Fibroblast of peridontal ligament (primary cell): Measurements from ENCODE around the gene SEC23IP.
"Not testable (repeated sequence)": the region's sequence is repeated elsewhere in the genome, so short reads cannot be mapped to it uniquely, and the experiment has no call there.

Source experiments
- DNase-seq: peaks from one replicate; pipeline ENCODE4 v3.0.0-alpha.2; 2010; ENCODE audit errors: extremely low read depth

The SEC23IP gene

DNA sequence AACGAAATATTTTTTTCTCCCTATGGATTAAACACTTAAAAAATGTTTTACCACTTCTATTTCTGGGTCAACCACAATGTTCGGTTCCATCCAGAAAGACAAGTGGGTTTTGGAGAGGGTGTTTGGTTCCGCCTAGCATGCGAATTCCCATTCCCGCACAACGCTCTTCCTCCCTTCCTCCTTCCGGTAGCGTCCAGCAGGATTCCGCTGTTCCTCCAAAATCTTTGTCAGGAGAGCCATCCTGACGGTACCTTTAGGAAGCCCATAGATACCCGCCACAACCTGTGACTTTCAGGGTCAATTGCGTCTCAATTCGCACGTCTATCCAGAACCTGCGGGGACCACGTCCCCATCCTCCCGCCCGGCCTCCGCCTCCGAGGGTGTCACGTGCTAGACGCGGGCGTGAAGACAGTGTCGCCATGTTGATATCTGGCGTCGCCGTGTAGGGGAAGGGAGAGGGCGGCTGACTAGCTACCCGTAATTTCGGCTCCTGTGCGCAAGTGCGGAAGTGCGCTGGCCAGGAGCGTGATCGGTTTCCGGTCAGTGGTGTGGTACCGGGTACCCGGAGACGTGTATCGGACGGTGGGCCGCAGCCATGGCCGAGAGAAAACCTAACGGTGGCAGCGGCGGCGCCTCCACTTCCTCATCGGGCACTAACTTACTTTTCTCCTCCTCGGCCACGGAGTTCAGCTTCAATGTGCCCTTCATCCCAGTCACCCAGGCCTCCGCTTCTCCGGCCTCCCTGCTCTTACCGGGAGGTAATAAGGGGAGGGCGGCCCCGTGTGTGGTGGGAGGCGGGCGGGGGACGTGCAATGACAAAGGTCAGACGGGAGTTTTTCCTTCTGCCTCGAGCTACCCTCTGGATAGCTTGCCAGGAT, at the start of gene SEC23IP:
Gene SEC23IP, plus strand, starts transcription at position 543 of the 878 bp plus-strand sequence. Its CDS starts 53 bp downstream, at position 596.
- peak; percentile 95 for DNase-seq

DNA sequence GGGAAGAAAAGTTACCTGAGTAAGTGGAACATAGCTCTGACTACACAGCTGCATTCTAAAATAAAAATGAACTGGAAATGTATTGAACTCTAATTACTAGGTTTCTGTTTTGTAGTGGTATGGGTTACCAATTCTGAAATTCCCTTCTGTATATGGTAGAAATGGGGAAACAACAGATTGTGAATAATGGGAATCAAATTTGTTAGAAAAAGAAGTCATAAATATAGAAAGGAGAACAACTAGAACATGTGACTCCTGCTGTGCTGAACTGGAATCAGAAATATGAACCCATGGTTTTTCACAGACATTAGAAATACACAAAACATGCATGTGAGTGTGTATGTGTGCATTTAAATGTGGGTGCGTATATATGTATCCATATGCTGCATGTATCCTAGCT, 46.9 kb upstream of the SEC23IP start:
- DNase-seq, result no peak

DNA sequence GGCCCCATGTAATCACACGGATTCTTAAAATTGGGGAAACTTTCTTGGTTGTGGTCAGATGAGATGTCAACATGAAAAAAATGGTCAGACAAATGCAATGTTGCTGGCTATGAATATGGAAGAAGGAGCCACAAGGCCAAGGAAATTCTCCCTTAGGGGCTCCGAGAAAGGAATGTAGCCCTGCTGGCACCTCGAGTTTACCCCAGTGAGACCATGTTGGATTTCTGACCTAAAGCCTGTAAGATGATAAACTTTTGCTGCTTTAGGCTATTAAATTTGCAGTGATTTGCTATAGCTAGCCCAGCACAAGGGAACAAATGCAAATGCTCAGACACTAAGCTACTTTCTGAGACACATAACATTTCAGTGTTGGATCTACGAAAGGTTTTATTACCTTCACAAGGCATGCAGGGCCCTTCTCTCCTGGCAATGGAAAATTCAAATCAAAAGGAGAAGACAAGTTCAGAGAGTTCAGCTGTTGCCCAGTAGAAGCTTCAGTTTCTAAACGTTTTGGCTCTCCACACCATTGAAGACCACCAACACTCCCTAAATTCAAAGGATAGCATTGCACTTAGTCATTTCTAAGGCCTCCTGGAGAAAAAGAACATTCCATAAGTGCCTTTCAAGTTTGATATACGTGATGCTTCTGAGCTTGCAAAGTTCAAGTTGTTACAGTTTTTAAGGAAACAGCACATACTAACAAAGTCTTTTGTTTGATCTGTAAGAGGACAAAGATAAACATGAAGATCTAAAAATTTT, 43.3 kb upstream of the SEC23IP start:
- peak; percentile 56 for DNase-seq

DNA sequence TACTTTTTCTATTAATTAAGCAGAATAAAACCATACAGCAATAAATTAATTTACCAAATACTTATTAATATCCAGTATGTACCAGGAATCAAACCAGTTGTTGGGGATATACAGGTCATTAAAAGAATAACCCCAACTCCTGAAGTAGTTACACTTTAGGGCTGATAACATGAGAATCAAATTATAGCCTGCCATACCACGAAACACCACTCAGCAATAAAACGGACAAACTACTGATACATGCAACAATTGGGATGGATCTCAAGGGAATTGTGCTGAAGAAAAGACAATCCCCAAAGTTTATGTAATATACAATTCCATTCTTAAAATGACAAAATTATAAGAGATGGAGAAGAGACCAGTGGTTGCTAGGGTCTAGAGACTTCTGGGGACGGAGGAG, 42.6 kb upstream of the SEC23IP start:
- DNase-seq, result no peak

DNA sequence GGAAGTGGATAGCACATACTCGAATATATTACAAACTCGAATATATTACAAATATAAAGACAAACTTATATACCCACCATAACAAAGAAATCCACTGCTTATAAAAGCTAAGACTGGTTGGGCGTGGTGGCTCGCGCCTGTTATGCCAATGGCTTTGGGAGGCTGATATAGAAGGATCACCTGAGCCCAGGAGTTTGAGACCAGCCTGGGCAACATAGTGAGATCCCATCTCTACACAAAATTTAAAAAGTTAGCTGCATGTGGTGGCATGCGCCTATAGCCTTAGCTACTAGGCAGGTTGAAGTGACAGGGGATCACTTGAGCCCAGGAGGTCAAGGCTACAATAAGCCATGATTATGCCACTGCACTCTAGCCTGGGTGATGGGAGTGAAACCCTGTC, 40.3 kb upstream of the SEC23IP start:
- DNase-seq, result no peak

DNA sequence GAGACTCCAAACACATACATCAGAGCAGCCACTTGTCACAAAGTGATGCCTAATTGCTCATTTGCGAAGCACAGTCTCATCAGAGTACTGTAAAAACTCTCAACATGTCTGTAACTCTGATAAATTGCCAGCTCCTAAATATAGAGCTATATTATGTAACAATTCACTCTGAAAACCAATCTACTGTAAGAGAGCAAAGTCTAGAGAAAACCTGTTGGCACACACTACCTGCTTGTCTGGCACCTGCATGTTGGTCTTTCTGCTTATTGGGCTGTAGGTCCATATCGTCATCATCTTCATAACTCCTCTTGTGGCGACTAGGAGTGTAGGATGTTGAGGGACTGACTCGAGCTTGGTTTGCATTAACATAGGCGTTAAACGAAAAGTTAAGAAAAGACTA, 39.7 kb upstream of the SEC23IP start:
- no peak for DNase-seq

DNA sequence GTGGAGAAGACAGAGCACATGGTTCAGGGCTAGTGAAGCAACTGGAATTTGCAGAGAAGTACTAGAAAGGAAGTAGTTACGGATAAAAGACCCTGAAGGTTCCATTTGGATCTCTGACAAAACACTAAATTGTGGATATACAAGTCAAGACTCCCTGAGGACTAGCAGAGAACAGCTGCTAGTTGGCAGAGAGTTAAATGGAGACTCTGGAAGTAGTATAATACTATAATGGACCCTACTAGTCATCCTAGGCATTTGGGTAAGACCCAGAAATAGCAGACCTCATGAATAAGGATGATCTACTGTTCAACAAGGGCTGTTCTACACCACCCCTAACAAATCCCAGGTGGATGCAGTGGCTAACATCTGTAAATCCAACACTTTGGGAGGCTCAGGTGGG, 39.0 kb upstream of the SEC23IP start:
- peak; percentile 35 for DNase-seq

DNA sequence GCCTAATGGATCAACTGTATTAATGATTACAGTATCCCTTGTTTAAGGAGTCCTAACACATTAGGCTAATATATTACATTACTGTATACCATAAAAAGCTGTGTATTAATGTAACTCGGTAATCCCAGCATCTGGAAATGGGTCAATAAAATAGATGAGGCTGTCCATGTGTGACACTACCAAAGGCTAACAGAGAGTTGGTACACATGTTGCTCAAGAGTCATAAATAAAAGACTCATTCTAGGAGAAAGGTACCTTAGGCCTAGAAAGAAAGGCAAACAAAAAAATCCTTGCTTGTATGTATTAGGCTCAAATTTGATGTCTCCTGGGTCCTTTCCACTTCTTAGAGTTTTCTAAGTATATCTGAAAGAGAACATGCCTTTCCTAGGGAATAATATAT, 34.5 kb upstream of the SEC23IP start:
- DNase-seq, result no peak

DNA sequence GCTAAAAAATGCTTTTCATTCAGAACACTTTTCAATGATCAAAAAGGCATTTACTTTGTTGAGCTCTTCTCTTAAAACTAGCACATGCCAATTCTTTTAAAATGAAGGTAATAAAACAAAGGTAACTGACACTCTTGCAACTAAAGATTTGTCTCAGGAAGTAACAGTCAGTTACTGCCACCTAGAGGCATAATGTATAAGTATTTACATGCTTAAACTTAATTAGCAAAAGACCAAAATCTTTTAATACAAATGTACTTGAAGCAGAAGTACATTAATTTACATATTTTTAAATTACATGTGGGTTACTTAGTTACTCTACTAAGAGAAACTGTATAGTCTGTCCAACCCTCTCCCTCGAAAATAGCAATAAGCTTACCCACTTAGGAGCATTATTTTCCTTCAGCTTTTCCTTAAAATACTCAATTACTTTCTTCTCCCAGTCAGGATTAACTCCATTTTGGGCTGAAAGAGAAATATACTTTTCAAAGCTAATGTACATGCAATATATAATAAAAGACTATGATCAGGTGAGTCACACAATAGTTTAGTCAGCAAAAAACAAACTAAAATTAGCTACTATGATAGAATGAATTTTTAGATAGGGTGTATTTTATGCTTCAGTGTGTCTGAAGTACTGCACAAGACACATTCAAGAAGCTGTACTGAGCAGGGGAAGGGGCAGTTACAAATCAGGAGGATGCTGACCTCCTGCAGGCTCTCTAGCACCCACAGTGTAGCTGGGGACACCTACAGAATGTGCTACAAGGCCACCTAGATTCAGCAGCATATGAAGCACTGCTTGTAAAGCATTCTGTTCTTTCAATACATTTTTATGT, 32.9 kb upstream of the SEC23IP start:
- peak; percentile 79 for DNase-seq

DNA sequence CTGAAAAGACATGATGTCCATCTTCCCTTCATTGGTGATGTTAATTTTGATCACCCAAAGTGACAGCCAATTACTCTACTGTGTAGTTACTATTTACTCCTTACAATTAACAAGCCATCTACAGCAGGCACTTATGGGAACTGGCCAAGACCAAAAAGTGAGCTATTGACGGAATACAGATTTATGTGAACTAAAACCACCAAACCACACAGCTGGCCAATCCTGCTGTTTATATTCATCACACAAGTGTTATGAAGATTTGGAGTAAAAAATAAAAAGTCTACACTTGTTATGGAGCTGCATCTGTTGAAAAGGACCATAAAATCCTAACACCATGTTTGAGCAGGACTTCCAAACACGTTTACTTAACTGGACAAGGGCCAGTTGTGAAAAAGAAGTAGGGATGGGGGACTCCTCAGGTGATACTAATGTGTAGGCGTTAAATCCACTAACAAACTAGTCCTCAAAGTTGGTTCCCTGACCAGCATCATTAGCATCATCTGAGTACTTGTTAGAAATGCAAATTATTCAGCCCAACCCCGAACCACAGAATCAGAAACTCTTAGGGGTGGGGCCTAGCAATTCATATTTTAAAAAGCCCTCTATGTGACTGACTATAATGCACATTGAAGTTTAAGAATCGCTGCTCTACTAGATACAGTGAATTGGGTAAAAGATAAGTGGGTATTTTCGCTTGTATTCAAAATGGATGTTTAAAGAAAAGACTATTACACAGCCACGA, 31.5 kb upstream of the SEC23IP start:
- peak; percentile 58 for DNase-seq

DNA sequence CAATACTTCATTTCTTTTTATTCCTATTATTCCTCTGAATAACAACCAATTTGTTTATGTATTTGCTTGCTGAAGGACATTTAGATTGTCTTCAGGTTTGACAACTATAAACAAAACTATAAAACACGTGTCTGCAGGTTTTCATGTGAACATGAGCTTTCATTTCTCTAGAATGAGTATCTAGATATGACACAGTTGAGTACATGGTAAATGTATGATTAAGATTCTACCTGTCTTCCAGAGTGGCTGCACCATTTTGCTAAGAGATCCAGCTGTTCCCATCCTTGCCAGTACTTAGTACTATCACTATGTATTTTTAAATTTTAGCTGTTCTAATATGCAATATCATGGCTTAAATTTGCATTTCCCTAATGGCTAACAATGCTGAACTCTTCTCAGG, 30.0 kb upstream of the SEC23IP start:
- DNase-seq, result no peak

DNA sequence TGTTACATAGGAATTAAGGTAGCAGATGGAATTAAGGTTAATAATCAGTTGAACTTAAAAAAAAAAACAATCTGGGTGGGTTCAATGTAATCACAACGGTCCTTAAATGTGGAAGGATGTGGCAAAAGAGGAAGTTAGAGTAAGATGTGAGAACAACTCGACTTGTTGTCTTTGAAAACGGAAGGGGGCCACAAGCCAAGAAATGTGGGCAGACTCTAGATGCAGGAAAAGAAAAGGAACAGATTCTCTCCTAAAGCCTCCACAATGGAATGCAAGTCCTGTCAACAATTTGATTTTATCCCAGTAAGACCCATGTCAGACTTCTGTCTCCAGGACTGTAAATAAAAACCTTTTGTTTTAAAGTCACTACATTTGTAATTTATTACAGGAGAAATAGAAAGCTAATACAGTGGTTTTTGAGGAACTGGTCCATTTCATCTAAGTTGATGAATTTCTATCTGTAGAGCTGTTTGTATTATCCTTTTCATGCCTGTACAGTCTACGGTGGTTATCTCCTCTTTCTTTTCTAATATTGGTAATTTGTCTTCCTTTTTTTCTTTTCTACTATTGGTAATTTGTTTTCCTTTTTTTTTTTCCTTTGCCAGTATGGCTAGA, 28.5 kb upstream of the SEC23IP start:
- no peak for DNase-seq

DNA sequence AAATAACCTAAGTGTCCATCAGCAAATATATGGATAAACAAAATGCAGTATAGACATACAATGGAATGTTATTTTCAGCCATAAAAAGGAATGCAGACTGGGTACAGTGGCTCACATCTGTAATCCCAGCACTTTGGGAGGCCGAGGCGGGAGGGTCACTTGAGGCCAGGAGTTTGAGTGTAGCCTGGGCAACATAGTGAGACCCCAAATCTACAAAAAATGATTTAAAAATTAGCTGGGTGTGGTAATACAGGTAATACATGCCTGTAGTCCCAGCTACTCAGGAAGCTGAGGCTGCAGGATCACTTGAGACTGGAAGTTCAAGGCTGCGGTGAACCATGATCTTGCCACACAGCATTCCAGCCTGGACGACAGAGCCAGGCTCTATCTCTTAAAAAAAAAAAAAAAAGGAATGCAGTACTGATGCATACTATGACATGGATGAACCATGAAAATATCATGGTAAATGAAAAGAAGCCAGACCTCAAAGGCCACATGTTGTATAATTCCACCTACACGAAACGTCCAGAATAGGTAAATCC, 26.8 kb upstream of the SEC23IP start:
- DNase-seq, result no peak

DNA sequence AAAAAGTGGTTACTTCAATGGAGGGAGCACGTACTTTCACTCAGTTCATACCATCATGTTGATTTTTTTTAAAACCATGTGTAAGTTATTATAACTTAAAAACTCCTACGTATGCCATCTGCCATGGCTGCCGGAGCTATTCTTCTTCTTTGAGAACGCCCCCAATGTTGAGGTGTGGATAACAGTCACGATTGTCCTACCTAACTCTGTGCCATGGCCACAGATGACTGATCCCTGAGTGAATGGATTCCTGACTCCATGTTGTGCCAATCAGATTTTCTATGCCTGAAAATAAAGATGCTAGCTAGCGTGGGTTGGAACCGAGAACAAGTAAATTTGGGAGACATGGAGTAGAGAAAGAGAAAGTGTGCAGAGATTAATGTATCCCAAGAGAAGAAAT, 25.2 kb upstream of the SEC23IP start:
- no peak for DNase-seq

DNA sequence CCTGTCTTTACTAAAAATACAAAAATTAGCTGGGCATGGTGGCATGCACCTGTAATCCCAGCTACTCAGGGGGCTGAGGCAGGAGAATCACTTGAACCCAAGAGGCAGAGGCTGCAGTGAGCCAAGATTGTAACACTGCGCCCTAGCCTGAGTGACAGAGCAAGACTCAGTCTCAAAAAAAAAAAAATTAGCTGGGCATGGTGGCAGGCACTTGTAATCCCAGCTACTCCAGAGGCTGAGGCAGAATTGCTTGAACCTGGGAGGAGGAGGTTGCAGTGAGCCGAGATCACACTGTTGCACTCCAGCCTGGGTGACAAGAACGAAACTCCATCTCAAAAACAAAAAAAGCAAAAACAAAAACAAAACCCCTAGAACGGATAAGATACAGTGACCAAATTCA, 23.1 kb upstream of the SEC23IP start:
- DNase-seq, result not testable (repeated sequence)

DNA sequence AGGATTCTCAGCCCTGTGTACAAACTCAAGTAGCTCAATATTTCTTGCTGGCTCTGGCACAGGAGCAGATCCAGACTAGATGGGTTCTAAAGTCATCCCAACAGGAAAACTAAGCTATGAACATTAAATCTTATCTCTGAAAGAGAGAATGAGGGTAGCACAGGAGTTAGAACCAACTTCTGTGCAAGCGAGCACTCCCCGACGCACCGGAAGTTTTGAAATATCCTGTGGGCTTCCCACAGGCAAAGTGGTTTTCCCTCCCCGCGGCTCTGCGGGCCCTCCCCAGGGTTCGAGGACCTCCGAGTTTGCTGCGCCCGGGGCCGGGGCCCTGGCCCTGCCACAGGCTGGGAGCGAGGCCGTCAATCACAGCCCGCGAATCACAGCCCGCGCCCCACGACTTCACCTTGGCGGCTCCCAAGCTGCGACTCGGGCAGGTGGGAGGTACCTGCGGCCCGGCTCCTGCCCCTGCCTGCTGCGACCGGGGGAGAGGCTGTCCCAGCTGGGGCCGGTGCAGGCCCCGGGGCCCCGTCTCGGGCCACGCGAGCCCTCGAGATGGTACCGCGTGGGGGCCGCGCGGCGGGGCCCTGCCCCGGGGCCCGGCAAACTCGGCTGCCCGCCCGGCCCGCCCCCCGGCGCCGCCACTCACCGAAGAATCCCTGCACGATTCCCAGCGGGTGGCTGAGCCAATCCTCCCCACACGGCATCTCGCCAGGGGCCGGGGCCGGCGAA, 20.5 kb upstream of the SEC23IP start:
- DNase-seq, result no peak

DNA sequence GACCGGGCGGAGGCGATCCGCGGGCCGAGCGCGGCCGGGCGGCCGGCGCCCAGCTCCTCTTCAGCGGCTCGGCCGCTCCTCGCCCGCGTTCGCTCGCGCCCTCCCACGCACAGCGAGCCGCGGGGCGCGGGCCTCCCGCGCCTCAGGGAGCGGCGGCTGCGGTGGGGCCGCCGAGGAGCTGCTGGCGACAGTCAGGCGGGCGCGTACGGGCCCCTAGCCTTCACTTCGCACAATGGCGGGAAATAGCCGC, 20.0 kb upstream of the SEC23IP start, which contains the start of gene MCMBP:
Gene MCMBP, minus strand, starts transcription at position 234 of the 250 bp plus-strand sequence. CDS start 259 bp downstream, outside the sequence.
- no peak for DNase-seq

DNA sequence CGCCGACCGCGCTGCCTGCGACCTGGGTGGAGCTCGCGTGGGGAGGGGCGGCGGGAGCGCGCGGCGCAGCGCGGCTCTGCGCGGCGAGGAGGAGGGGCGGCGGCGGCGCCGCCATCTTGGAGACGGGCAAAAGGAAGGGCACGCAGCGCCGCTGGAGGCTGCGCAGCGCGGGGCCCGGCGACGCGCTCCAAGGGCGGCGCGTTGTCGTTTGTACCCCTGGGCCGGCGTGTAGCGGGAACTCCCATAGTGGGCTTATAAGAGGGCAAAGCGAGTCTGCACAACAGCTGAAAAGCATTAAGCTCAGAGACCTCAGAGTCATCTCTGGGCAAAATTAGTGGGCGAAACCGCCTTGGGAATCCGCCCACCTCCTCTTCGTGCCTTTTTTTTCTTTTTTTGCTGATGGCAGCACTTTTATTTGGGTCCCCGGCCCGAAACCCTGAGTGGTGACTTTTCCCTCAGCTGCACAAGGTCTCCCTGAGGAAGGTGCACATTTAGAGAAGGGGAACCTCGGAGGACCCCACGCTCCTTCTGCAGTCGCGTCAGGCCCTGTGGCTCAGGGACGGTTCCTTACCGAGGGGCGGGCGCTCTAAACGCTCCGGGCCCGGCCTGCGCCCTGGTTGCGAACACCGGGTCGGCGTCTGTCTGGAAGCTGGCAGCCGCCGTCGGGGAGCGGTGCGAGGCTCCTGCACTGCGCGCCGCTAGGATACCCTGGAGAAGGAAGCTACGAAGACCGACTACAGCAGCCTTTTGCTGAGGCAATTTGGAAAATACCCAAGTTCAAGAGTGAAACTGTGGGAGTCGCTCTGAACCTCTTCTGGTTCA, 19.5 kb upstream of the SEC23IP start:
- peak; percentile 73 for DNase-seq

DNA sequence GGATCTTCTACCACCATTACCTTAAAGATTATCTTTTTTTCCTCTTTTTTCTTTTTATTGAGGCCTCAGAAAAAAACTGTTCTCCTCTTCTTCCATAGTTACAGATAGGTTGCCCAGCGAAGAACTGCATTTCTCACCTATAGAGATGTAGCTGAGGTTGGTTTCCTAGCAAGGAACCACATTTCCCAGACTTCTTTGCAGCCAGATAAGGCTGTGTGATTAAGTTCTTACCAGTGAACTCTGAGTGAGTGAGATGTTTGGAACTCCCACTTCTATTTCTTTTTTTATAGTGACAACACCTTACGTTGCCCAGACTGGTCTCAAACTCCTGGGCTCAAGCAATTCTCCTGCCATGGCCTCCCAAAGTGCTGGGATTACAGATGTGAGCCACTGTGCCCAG, 14.0 kb upstream of the SEC23IP start:
- DNase-seq, result no peak
